Activated naive CD4-positive, alpha-beta T cell treated with anti-CD3 and anti-CD28 coated beads, Interleukin-2, amount 50 U/mL, for 24 hours (primary cell): ENCODE data around the gene SYNJ1.

Source experiments
- H3K27ac Mint-ChIP-seq: one replicate; pipeline ENCODE4 v1.8.0; 2021; ENCODE audit warnings: mild to moderate bottlenecking, mixed read lengths
- H3K27me3 Mint-ChIP-seq: one replicate; pipeline ENCODE4 v1.8.0; 2021; ENCODE audit warnings: mixed read lengths
- H3K36me3 Mint-ChIP-seq: one replicate; pipeline ENCODE4 v1.8.0; 2021; ENCODE audit warnings: mixed read lengths
- H3K4me1 Mint-ChIP-seq: one replicate; pipeline ENCODE4 v1.8.0; 2021; ENCODE audit warnings: mixed read lengths
- H3K4me3 Mint-ChIP-seq: one replicate; pipeline ENCODE4 v1.8.0; 2021; ENCODE audit warnings: mild to moderate bottlenecking, mixed read lengths
- H3K9me3 Mint-ChIP-seq: one replicate; pipeline ENCODE4 v1.8.0; 2021; ENCODE audit warnings: mixed read lengths

The SYNJ1 gene

DNA sequence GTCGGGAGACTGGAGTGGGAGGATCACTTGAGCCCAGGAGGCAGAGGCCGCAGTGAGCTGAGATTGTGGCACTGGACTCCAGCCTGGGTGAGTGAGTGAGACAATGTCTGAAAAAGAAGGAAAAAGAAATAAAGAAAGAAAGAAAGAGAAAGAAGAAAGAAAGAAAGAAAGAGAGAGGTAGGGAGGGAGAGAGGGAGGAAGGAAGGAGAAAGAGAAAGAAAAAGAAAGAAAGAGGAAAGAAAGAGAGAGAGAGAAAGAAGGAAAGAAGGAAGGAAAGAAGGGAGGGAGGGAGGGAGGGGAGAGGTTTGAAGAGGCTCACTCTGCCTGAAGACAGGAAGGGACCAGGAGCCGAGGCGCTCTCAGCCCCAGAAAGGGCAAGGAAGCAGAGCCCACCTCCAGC, 137.7 kb downstream of the SYNJ1 start:
- no peaks in the 10 kb centered on the region for H3K4me1 Mint-ChIP-seq
- H3K36me3 Mint-ChIP-seq, result no peaks in the 10 kb centered on the region
- H3K27ac Mint-ChIP-seq, result no peak overlapping the region
- no peak overlapping the region for H3K4me3 Mint-ChIP-seq
- H3K9me3 Mint-ChIP-seq, result no peaks in the 10 kb centered on the region
- no peaks in the 10 kb centered on the region for H3K27me3 Mint-ChIP-seq

GRCh38 chr21:32587651-32588050, 140.2 kb downstream of the SYNJ1 start:
- Mint-ChIP-seq H3K9me3 (no peaks in the 10 kb centered on the region), H3K27me3 (no peaks in the 10 kb centered on the region), H3K4me3 (no peak overlapping the region), H3K36me3 (no peaks in the 10 kb centered on the region), H3K27ac (no peak overlapping the region), H3K4me1 (no peaks in the 10 kb centered on the region)

- no peaks in the 10 kb centered on the region for H3K27me3 Mint-ChIP-seq
- no peaks in the 10 kb centered on the region for H3K9me3 Mint-ChIP-seq
- H3K4me1 Mint-ChIP-seq, result no peaks in the 10 kb centered on the region
- no peak overlapping the region for H3K27ac Mint-ChIP-seq
- no peaks in the 10 kb centered on the region for H3K36me3 Mint-ChIP-seq
- no peak overlapping the region for H3K4me3 Mint-ChIP-seq
These were observed 140.7 kb downstream of the SYNJ1 start for GRCh38 chr21:32587120-32587519.

GRCh38 chr21:32585970-32586369, 141.8 kb downstream of the SYNJ1 start:
- H3K27me3 Mint-ChIP-seq, result no peaks in the 10 kb centered on the region
- H3K4me3 Mint-ChIP-seq, result no peak overlapping the region
- H3K4me1 Mint-ChIP-seq, result no peaks in the 10 kb centered on the region
- H3K9me3 Mint-ChIP-seq, result no peaks in the 10 kb centered on the region
- H3K36me3 Mint-ChIP-seq, result no peaks in the 10 kb centered on the region
- no peak overlapping the region for H3K27ac Mint-ChIP-seq

GRCh38 chr21:32585042-32585710, 142.6 kb downstream of the SYNJ1 start, which contains the start of gene TCP10L:
TCP10L (minus strand) TSS chr21:32585523; CDS start chr21:32584304, 1,219 bp downstream.
- Mint-ChIP-seq H3K4me3 (no peak within 1 kb of the TSS), H3K4me1 (no peaks in the 10 kb centered on the region), H3K9me3 (no peaks in the 10 kb centered on the region), H3K27ac (no peak within 1 kb of the TSS), H3K36me3 (no peaks in the 10 kb centered on the region), H3K27me3 (no peaks in the 10 kb centered on the region)

- Mint-ChIP-seq H3K4me1 (no peaks in the 10 kb centered on the region), H3K9me3 (no peaks in the 10 kb centered on the region), H3K4me3 (no peak overlapping the region), H3K36me3 (no peaks in the 10 kb centered on the region), H3K27me3 (no peaks in the 10 kb centered on the region), H3K27ac (no peak overlapping the region)
These were observed 143.3 kb downstream of the SYNJ1 start for GRCh38 chr21:32584472-32584871.

DNA sequence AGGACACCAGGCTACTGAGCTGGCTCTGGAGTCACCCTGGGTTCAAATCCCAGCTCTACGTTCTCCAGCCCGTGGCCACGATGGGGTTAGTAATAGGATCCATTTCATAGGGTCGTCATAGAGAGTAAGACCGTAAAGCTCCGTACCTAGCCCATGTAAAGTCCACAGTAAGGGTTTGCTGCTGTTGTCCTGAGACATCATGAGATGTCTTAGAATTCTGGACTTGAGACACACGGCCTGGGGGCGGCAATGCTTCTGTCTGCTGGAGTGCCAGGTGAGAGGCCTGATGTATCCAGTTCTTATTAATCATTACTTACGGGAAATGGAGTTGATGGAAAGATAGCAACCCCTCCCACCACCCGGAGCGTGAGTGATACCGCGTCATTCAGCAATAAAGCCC, 146.1 kb downstream of the SYNJ1 start:
- Mint-ChIP-seq H3K27me3 (no peaks in the 10 kb centered on the region), H3K4me3 (no peak overlapping the region), H3K36me3 (no peaks in the 10 kb centered on the region), H3K27ac (no peak overlapping the region), H3K4me1 (no peaks in the 10 kb centered on the region), H3K9me3 (no peaks in the 10 kb centered on the region)

DNA sequence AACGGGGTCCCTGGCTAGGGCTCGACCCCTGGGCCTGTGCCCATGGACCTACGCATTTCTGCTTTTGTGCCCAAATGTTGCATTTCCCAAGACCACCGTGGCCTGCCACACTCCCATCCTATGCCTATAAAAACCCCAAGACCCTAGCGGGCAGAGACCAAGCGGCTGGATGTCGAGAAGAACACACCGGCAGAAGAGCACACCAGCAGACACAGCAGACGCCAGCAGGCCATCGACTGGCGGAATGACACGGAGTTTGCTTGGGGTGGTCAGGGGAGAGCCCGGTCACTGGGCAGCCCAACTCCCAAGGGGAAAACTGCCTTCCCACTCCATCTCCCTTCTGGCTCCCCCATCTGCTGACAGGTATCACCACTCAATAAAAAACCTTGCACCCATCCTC, 146.9 kb downstream of the SYNJ1 start:
- H3K4me3 Mint-ChIP-seq, result no peak overlapping the region
- no peaks in the 10 kb centered on the region for H3K27me3 Mint-ChIP-seq
- no peaks in the 10 kb centered on the region for H3K36me3 Mint-ChIP-seq
- no peaks in the 10 kb centered on the region for H3K4me1 Mint-ChIP-seq
- H3K9me3 Mint-ChIP-seq, result no peaks in the 10 kb centered on the region
- no peak overlapping the region for H3K27ac Mint-ChIP-seq
